H1 (cell line): ENCODE data around the gene SMAD1. TPM values are rescaled to one million over a fixed set of nuclear protein-coding genes. Genes with fewer than 3 reads are reported as not detected.

ENCODE experiments used
- CBX5 ChIP-seq: fragments of 300-800, 300-1000 bp; sonication (generic); IDR thresholded peaks from 2 replicates; pipeline ENCODE4 v1.7.1; 2016; ENCODE audit warnings: antibody characterized with exemption, low read length, low read depth
- CREB1 ChIP-seq: IDR thresholded peaks from 2 replicates; pipeline ENCODE4 v1.6.1; 2012; ENCODE audit warnings: inconsistent platforms
- EGR1 ChIP-seq: IDR thresholded peaks from 2 replicates; pipeline ENCODE4 v1.6.1; 2011; ENCODE audit warnings: low read depth, low read length, borderline replicate concordance
- EP300 ChIP-seq, 2 experiments: IDR thresholded peaks; 1 replicate in 1 of 2; 2 replicates in 1 of 2; pipeline ENCODE4 v1.6.1; 2011 to 2012; ENCODE audit warnings: low read depth in 2 of 2, low read length in 2 of 2, mild to moderate bottlenecking in 2 of 2, borderline replicate concordance in 1 of 2, inconsistent platforms in 1 of 2, moderate library complexity in 1 of 2
- HDAC2 ChIP-seq, 2 experiments: fragments of 300-600 bp in 1 of 2; sonication (generic) in 1 of 2; IDR thresholded peaks; 2 replicates each; pipeline ENCODE4 v1.6.1; 2011 to 2012; ENCODE audit warnings: low read depth in 2 of 2, low read length in 2 of 2, mild to moderate bottlenecking in 2 of 2, moderate library complexity in 2 of 2, borderline replicate concordance in 1 of 2, inconsistent platforms in 1 of 2
- NRF1 ChIP-seq: IDR thresholded peaks from 2 replicates; pipeline ENCODE4 v1.6.1; 2011; ENCODE audit warnings: mild to moderate bottlenecking, low read depth, low read length, improper control_type of control experiment
- POLR2A ChIP-seq, 2 experiments: IDR thresholded peaks; 1 replicate in 1 of 2; 2 replicates in 1 of 2; pipeline ENCODE4 v1.6.1; 2011; ENCODE audit warnings: low read depth in 2 of 2, low read length in 2 of 2, mild to moderate bottlenecking in 2 of 2; ENCODE audit errors: control extremely low read depth in 1 of 2
- RNF2 ChIP-seq: fragments of 200-900, 300-1000 bp; sonication (generic); IDR thresholded peaks from 2 replicates; pipeline ENCODE4 v1.7.1; 2016; ENCODE audit warnings: borderline replicate concordance, low read depth, mild to moderate bottlenecking, antibody characterized with exemption, low read length; ENCODE audit not compliant: poor library complexity, severe bottlenecking; ENCODE audit errors: missing control alignments
- TCF12 ChIP-seq: IDR thresholded peaks from 2 replicates; pipeline ENCODE4 v1.6.1; 2011; ENCODE audit warnings: low read depth, mild to moderate bottlenecking, low read length
- polyA plus RNA-seq, 7 experiments: library from polyadenylated mRNA; depleted of rRNA in 3 of 7; stranded (reverse) in 5 of 7; unstranded in 2 of 7; fragments of >200 nt in 5 of 7; fragments of 200-250 nt in 2 of 7; gene quantifications; 1 replicate in 5 of 7; 2 replicates in 1 of 7; 4 replicates in 1 of 7; pipeline versions ENCODE4 v1.2.1 to v1.2.3, GENCODE V29; 2011 to 2013; ENCODE audit warnings: missing spikeins in 2 of 7, mixed read lengths in 2 of 7
- total RNA-seq: library from RNA; stranded (reverse); fragmentation: NEBNext Ultra II Directional; extraction: Animal tissue kit (Norgen Biotek cat#: 25700); gene quantifications from 2 replicates; pipeline ENCODE4 v1.2.1, GENCODE V29; 2021

Gene SMAD1
- total and polyA plus RNA-seq, 2 of the 8 experiments (the other 6 are each of a cell fraction or from before 2014, with no cell fraction given) = 22.6 to 25.3 TPM

GRCh38 chr4:145485120-145485519 is 3.5 kb downstream of the SMAD1 start (continued):
- no peak for TF ChIP-seq EP300 (IDR thresholded peaks at IDR 0.05; ENCODE audit: borderline replicate concordance in 1 of 2, low read depth in 2 of 2, low read length in 2 of 2)
- no peak for TF ChIP-seq RNF2
- TF ChIP-seq TCF12 = no peak
- TF ChIP-seq POLR2A (IDR thresholded peaks at IDR 0.05; ENCODE audit: control extremely low read depth in 1 of 2, low read depth in 2 of 2, low read length in 2 of 2) = no peak
- TF ChIP-seq NRF1 = no peak
- TF ChIP-seq EGR1 = no peak
- TF ChIP-seq CBX5 = no peak
- no peak for TF ChIP-seq CREB1
- no peak for TF ChIP-seq HDAC2 (IDR thresholded peaks at IDR 0.05; ENCODE audit: borderline replicate concordance in 1 of 2, low read depth in 2 of 2, low read length in 2 of 2)
- TF ChIP-seq, all 59 proteins: peak for 0
